GM12873 (cell line): ENCODE results near the gene BCAP31.

ENCODE experiments used
- CTCF ChIP-seq: IDR thresholded peaks from 2 replicates; pipeline ENCODE4 v1.5.1; 2012; ENCODE audit warnings: low read depth, mild to moderate bottlenecking, moderate library complexity, low read length, control low read depth; ENCODE audit not compliant: insufficient read depth; ENCODE audit errors: missing control alignments

The BCAP31 gene

GRCh38 chrX:153670748-153671588, 53.2 kb downstream of the BCAP31 start:
- no peak for TF ChIP-seq CTCF

- no peak for TF ChIP-seq CTCF
These were observed 54.1 kb downstream of the BCAP31 start for GRCh38 chrX:153669901-153670731.

DNA sequence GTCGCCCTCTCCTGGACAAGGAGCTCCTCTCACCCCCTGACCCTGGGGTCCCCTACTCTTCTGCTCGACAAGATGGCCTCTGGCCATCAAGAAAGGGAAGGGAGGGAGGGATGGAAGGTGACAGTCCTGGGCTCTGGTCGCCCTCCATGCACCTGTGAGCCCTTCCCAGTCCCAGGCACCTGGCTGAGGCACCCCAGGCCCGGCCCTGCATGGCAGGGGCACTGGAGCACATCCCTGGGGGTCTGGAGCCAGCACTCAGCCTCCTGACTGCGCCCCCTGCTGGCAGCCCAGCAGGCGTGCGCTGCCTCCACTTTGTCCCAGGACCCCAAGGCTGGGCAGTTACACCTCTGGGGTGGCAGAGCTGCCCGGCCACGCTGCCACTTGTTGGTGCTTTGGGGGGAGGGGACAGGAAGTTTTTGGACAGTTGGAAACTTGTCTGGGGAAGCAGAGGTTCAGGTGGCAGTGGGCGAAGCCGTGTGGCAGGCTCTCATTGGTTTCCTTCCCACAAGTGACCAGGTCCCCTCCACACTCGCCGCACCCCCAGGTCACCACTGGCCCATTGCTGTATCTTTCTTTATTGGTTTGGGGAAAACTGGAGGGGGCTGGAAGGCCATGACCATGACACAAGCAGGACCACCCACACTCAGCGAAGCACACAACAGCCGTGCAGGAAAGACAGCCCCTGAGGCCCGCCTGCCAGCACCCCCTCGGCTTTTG, 54.9 kb downstream of the BCAP31 start:
- TF ChIP-seq CTCF = peak; percentile 83

GRCh38 chrX:153668423-153669173, 55.6 kb downstream of the BCAP31 start:
- no peak for TF ChIP-seq CTCF

DNA sequence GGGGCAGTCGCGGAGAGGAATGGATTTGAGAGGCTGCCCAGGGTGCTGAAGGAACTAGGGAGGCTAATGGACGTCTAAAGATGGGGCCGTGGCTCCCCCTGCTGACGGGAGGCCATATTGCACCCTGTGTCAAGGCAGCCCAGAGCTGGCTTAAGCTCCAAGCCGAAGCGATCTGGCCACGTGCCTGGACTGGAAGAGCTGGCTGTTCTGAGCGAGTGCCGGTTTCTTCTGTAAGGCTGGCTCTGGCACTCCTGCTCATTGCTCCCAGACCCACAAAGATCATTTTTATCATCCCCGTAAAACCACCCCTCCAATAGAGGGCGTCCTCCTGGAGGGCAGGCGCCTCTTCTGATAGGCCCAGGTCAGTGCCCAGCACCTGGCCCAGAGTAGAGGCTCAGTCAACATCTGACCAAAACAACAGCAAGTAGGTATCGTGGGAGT, 56.2 kb downstream of the BCAP31 start:
- TF ChIP-seq CTCF = peak; percentile 89

DNA sequence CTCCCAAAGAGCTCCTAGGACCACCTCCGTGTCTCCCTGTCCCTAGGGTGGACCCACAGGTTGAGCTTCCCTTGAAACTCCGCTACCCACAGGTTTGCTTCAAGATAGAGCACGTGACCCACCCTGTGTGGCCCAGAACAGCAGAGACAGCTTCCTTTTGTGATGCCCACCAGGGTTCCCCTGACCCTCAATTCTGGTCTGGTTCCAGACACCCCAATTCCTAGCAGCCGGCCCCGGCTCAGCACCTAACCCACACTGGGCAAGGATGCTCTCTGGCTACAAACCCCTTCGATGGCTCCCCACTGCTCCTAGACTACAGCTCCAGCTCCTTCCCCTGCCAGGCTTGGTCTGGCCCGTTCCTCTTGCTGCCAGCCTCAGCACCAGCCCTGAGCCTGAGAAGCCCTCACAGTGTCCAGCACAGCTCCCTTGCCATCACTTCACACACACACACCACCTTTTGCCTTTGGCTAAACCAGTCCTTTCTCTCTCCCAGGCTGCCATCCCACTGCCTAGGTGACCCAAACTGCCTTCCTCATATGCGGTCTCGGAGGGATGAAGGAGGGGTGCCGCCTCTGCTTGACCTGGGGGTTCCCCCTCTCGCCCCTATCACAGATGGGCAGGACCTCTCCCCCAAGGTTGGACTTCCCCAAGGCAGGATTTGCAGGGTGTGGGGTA, 56.8 kb downstream of the BCAP31 start:
- TF ChIP-seq CTCF = no peak
